ENCODE data around the gene MAPKAPK5. TPM values are rescaled to one million over a fixed set of nuclear protein-coding genes. Genes with fewer than 3 reads are reported as not detected.
A peak's percentile ranks its signal among the peaks of the same experiment; 100 is the strongest.
"Not testable (repeated sequence)": the region's sequence is repeated elsewhere in the genome, so short reads cannot be mapped to it uniquely, and the experiment has no call there.

Gene MAPKAPK5
- polyA plus RNA-seq, 3 donors, result 25.3 to 58.2 (median 28.2) TPM

DNA sequence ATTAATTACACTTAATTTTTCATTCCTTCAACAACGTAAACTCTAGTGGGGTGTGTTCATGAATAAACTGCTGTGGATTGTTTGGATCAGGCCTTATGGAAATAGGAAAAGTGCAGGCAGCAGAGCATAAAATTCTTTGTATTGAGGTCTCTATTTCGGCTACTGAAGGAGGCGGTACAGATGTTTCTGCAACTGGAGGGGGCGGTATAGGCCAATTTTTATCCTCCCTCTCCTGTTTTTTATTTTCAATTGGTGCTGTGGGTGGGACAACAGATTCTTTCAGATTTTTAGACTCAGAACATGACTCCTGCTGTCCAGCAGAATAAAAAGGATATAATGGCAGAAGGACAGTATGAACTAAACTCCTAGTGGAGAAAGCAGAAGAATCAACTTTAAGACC lies 17.7 kb upstream of the MAPKAPK5 start:
- H3K36me3 Mint-ChIP-seq; intact Hi-C loops (cut with micrococcal nuclease); H3K4me3 ChIP-seq (replicated peaks in 1 of 3; ENCODE audit: low read depth in 2 of 3, low read length in 3 of 3); H3K27me3 ChIP-seq (ENCODE audit: control insufficient read depth in 2 of 2, insufficient read depth in 2 of 2, low read length in 2 of 2); H3K36me3 ChIP-seq (replicated peaks in 1 of 2; ENCODE audit: control insufficient read depth in 1 of 2, insufficient read depth in 2 of 2, low read length in 2 of 2); H3K9ac ChIP-seq (ENCODE audit: insufficient read depth, low read length, poor library complexity, severe bottlenecking); H4K20me1 ChIP-seq (ENCODE audit: insufficient read depth, low read length); H3K4me3 Mint-ChIP-seq; H3K4me2 ChIP-seq (replicated peaks; ENCODE audit: extremely low read depth, low read length, poor library complexity, severe bottlenecking); H3K79me2 ChIP-seq (ENCODE audit: insufficient read depth, low read length); H3K9me3 Mint-ChIP-seq; DNase-seq; H3K27ac ChIP-seq (ENCODE audit: low read depth in 1 of 2, low read length in 2 of 2); H3K9me3 ChIP-seq (replicated peaks in 1 of 2; ENCODE audit: control insufficient read depth in 1 of 2, insufficient read depth in 1 of 2, low read length in 2 of 2); H2AFZ ChIP-seq (ENCODE audit: insufficient read depth, low read depth, low read length, poor library complexity, severe bottlenecking); H3K27me3 Mint-ChIP-seq (ENCODE audit: low read depth in 3 of 3): not testable (repeated sequence)
- Mint-ChIP-seq H3K27ac (peak overlapping the region in 1 of 7 donors; percentile 15), H3K4me1 (peaks cover 50% of the 10 kb centered on the region)
- H3K4me1 ChIP-seq (ENCODE audit: control insufficient read depth in 1 of 2, insufficient read depth in 2 of 2, low read length in 2 of 2), result peaks cover 41 to 52% of the 10 kb centered on the region in 2 donors
- WGBS (ENCODE audit: insufficient coverage), result no CpG with 5 or more reads among the region's 4 CpGs
- peak; percentile 43 for TF ChIP-seq CTCF (IDR thresholded peaks at IDR 0.05)

DNA sequence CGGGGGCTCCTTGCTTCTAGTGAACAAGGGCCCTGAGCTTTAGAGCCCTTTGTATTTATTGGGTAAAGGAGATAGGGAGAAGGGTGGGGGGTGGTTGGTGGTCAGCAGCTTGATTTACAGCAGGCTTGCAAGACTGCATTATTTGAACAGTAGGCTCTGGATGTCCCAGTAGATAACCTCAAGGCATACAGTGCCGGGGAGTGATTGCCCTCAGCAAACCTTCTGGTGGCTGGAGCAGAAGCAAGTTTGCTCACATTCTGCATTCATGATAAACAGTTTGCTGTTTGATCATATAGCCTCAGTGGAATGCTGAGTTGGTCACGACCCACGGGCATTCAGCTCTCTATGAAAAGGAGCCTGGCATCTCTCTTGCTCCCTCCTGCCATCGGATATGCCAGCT lies 16.5 kb upstream of the MAPKAPK5 start:
- H3K4me3 Mint-ChIP-seq, result no peak overlapping the region
- no peaks in the 10 kb centered on the region for H3K36me3 Mint-ChIP-seq
- H3K79me2 ChIP-seq (ENCODE audit: insufficient read depth, low read length), result no peaks in the 10 kb centered on the region
- peaks cover 50% of the 10 kb centered on the region for H3K4me1 Mint-ChIP-seq
- no peaks in the 10 kb centered on the region for H3K9me3 Mint-ChIP-seq
- DNase-seq, result no peak
- no peak overlapping the region for H2AFZ ChIP-seq (ENCODE audit: insufficient read depth, low read depth, low read length, poor library complexity, severe bottlenecking)
- 94% methylated on average over 5 of the region's 5 CpGs for WGBS (ENCODE audit: insufficient coverage)
- no peaks in the 10 kb centered on the region for H3K36me3 ChIP-seq (replicated peaks in 1 of 2; ENCODE audit: control insufficient read depth in 1 of 2, insufficient read depth in 2 of 2, low read length in 2 of 2)
- H3K4me3 ChIP-seq (replicated peaks in 1 of 3; ENCODE audit: low read depth in 2 of 3, low read length in 3 of 3), result no peak overlapping the region
- no peaks in the 10 kb centered on the region for H4K20me1 ChIP-seq (ENCODE audit: insufficient read depth, low read length)
- no peak for TF ChIP-seq CTCF (IDR thresholded peaks at IDR 0.05)
- no peaks in the 10 kb centered on the region for H3K9me3 ChIP-seq (replicated peaks in 1 of 2; ENCODE audit: control insufficient read depth in 1 of 2, insufficient read depth in 1 of 2, low read length in 2 of 2)
- H3K4me1 ChIP-seq (ENCODE audit: control insufficient read depth in 1 of 2, insufficient read depth in 2 of 2, low read length in 2 of 2), result peaks cover 41 to 52% of the 10 kb centered on the region in 2 donors
- H3K27me3 Mint-ChIP-seq (ENCODE audit: low read depth in 3 of 3), result peaks cover 0 to 5% (median 2%) of the 10 kb centered on the region in 3 donors
- H3K27ac Mint-ChIP-seq, result peak overlapping the region in 1 of 7 donors; percentile 41
- intact Hi-C loops (cut with micrococcal nuclease), result no loop called here
- H3K27me3 ChIP-seq (ENCODE audit: control insufficient read depth in 2 of 2, insufficient read depth in 2 of 2, low read length in 2 of 2), result no peaks in the 10 kb centered on the region
- no peak overlapping the region for H3K9ac ChIP-seq (ENCODE audit: insufficient read depth, low read length, poor library complexity, severe bottlenecking)
- H3K27ac ChIP-seq (ENCODE audit: low read depth in 1 of 2, low read length in 2 of 2), result no peak overlapping the region
- no peak overlapping the region for H3K4me2 ChIP-seq (replicated peaks; ENCODE audit: extremely low read depth, low read length, poor library complexity, severe bottlenecking)
